NCI-H2107 (cell line): ENCODE results near the gene SMPX.

Source experiments
- DNase-seq: peaks from one replicate; lab custom pipeline; 2025; lab: John Stamatoyannopoulos, UW

SMPX gene

DNA sequence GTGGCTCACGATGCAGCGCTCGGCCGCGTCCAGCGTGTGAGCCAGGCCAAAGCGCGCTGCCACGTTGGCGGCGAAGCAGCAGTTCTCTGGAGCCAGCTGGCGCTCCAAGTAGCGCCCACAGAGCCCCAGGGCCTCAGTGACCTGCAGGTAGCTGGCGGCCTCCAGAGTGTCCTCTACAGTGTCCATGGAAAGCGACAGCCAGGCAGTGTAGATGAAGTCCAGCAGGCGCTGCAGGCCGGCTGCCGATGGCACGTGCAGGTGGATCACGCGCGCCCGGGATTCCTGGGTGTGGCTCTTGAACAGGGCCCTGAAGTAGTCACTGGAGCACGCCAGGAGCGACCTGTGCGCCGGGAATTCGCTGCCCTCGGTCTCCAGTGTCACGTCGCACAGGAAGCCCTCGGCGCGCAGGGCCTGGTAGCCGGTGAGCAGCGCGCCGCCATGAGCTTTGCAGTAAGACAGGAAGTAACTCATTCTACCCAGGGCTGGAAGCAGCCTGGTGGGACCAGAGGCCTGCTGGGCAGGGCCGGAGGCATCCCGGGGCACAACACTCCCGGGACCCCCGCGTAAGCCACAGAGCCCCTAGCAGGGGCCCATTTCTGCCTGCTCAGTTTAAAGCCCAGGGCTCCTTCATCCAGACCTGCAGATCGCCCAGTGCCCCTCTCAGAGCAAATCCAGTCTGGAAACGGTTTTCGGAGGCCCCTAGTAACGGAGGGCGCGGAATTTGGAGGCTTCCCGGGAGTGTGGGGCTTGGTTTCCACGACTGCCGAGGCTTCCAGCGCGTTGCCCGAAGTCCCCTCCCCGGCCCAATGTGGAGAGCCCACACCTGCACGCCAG, 100.4 kb downstream of the SMPX start:
- DNase-seq, result no peak

DNA sequence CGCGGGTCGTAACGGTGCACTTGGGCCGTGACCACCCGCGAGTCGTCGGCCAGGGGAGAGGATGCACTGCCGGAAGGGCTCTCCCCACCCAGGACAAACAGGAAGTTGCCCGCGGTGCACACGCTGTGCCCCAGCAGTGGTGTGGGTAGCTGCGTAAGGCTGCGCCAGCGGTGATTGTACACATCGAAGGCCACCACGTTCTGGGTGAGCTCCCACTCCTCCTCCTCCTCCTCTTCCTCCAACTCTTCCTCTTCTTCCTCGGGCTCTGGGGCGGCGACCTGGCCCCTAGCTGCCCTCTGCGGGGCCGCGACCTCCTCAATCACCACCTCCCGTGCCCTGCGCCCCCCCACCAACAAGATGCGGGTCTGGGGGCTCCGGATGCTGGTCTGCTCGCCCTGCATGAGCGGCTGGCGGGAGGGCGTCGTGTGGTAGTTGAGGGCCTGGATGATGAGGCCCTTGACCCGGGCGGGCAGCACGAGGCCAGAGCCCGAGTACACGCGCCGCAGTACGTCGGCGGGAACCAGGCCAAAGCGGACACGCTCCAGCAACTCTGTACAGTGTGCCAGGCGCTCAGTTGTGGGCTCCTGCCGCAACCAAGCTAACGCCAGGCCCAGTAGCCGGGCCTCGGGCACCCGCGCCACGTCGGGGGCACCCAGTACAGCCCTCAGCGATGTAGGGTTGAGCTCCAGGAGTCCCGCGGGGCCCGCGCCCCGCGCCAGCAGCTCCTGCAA, 101.2 kb downstream of the SMPX start:
- DNase-seq, result no peak
